PFSK-1 (cell line): ENCODE results near the gene USP31.

Source experiments
- FOXP2 ChIP-seq: optimal IDR thresholded peaks from 2 replicates; pipeline ENCODE3; 2011; ENCODE audit warnings: borderline replicate concordance, control low read depth, inconsistent platforms; ENCODE audit not compliant: insufficient read depth; ENCODE audit errors: extremely low read length, extremely low read depth
- POLR2AphosphoS5 ChIP-seq: IDR thresholded peaks from 2 replicates; pipeline ENCODE4 v1.6.1; 2012; ENCODE audit warnings: low read depth, mild to moderate bottlenecking, control low read depth, low read length, moderate library complexity
- SIN3A ChIP-seq: IDR thresholded peaks from 2 replicates; pipeline ENCODE4 v1.6.1; 2012; ENCODE audit warnings: mild to moderate bottlenecking, low read length, moderate library complexity, borderline replicate concordance; ENCODE audit not compliant: insufficient read depth
- TAF1 ChIP-seq: IDR thresholded peaks from 2 replicates; pipeline ENCODE4 v1.6.1; 2012; ENCODE audit warnings: low read length, control low read depth, borderline replicate concordance; ENCODE audit not compliant: insufficient read depth
- TF ChIP-seq, protein P1 (sequence below), 2 experiments: IDR thresholded peaks; 2 replicates each; pipeline versions ENCODE4 v1.6.1 to v1.8.0; 2011 to 2012; ENCODE audit warnings: low read depth in 2 of 2, low read length in 2 of 2, control low read depth in 1 of 2, inconsistent platforms in 1 of 2, mild to moderate bottlenecking in 1 of 2, moderate library complexity in 1 of 2; ENCODE audit not compliant: insufficient read depth in 1 of 2

USP31 gene

DNA sequence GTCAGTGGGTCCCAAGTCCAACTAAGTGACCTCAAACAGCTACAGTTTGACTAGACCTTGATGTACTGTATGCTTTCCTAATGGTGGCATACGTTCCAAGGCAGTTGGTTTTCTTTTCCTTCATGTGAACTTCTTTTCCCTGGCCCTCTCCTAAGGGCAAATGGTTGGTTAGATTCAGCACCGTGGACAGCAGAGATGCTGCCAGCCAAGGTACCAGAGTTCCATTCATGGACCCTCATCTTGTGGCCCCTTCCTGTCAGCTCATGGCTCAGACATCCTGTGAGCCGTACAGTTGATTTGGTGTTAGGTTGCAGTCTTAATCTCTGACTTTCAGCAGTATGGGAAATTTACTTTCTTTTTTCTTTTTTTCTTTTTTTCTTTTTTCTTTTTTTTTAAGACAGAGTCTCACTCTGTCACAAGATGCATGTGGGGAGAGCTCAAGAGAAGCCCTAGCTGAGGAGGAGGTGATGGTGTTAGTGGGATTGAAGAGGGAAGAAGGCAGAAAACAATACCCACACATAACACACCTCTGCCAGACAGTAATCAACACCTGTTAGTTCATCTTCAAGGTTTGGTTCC, 122.4 kb downstream of the USP31 start:
- TF ChIP-seq TAF1 = no peak
- peak; percentile 88; the same call in 1 of the 2 replicates for TF ChIP-seq SIN3A
- TF ChIP-seq POLR2AphosphoS5 = no peak
- TF ChIP-seq, protein P1, sequence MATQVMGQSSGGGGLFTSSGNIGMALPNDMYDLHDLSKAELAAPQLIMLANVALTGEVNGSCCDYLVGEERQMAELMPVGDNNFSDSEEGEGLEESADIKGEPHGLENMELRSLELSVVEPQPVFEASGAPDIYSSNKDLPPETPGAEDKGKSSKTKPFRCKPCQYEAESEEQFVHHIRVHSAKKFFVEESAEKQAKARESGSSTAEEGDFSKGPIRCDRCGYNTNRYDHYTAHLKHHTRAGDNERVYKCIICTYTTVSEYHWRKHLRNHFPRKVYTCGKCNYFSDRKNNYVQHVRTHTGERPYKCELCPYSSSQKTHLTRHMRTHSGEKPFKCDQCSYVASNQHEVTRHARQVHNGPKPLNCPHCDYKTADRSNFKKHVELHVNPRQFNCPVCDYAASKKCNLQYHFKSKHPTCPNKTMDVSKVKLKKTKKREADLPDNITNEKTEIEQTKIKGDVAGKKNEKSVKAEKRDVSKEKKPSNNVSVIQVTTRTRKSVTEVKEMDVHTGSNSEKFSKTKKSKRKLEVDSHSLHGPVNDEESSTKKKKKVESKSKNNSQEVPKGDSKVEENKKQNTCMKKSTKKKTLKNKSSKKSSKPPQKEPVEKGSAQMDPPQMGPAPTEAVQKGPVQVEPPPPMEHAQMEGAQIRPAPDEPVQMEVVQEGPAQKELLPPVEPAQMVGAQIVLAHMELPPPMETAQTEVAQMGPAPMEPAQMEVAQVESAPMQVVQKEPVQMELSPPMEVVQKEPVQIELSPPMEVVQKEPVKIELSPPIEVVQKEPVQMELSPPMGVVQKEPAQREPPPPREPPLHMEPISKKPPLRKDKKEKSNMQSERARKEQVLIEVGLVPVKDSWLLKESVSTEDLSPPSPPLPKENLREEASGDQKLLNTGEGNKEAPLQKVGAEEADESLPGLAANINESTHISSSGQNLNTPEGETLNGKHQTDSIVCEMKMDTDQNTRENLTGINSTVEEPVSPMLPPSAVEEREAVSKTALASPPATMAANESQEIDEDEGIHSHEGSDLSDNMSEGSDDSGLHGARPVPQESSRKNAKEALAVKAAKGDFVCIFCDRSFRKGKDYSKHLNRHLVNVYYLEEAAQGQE (IDR thresholded peaks at IDR 0.05; ENCODE audit: insufficient read depth in 1 of 2, low read depth in 2 of 2, low read length in 2 of 2) = peak; percentile 99 to 100
- TF ChIP-seq FOXP2 = no peak

- TF ChIP-seq, protein P1 (IDR thresholded peaks at IDR 0.05; ENCODE audit: insufficient read depth in 1 of 2, low read depth in 2 of 2, low read length in 2 of 2) = peak in 1 of 2 experiments; percentile 74; a peak in 1 of 4 replicates
- no peak for TF ChIP-seq FOXP2
- 0 out of 2 replicates have a peak, but pooled peaks have one; percentile 21 for TF ChIP-seq SIN3A
- TF ChIP-seq TAF1 = 0 out of 2 replicates have a peak, but pooled peaks have one; percentile 23
These were observed 123.5 kb downstream of the USP31 start for GRCh38 chr16:23025692-23026307.

DNA sequence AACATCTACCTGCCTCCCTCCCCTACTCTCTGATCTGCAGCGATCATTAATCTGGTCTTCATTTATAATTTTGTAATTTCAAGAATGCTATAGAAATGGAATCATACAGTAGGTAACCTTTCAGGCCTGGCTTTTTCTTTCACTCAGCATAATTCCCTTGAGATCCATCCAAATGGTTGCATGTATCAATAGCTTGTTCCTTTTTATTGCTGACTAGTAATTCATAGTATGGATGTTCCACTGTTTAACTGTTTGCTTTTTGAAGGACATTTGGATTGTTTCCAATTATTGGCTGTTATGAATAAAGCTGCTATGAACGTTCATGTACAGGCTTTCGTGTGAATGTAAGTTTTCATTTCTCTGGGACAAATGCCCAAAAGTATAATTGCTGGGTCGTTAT, 125.2 kb downstream of the USP31 start:
- TF ChIP-seq FOXP2 (no peak), POLR2AphosphoS5 (no peak), TAF1 (no peak), SIN3A (no peak)
- TF ChIP-seq, protein P1 (IDR thresholded peaks at IDR 0.05; ENCODE audit: insufficient read depth in 1 of 2, low read depth in 2 of 2, low read length in 2 of 2) = no peak

DNA sequence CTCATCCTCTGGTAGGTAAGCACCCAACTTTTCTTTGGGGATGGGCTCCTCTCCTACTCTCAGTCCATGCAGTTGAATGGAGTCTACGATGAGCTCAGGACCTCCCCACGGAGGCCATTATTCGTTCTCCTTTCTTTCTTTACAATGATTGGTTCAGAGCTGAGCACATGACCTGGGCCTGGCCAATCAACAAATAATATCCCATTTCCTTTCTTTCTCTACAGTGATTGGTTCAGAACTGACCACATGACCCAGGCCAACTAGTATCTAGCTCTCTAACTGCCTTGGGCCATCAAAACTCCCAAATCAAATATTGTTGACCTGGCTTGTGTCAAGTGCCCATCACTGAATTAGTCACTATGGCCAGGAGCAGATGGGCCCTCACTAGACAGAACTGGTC, 129.2 kb downstream of the USP31 start:
- TF ChIP-seq FOXP2 = no peak
- no peak for TF ChIP-seq SIN3A
- TF ChIP-seq, protein P1 (IDR thresholded peaks at IDR 0.05; ENCODE audit: insufficient read depth in 1 of 2, low read depth in 2 of 2, low read length in 2 of 2) = no peak
- no peak for TF ChIP-seq TAF1
- TF ChIP-seq POLR2AphosphoS5 = no peak
